ENCODE results near the gene EPHB2. TPM values are rescaled to one million over a fixed set of nuclear protein-coding genes. Genes with fewer than 3 reads are reported as not detected.

Gene EPHB2
- polyA plus RNA-seq, 2 of the 4 experiments (the other 2 are of a cell fraction): 13.0 to 35.3 TPM

GRCh38 chr1:22784317-22784716, 73.7 kb downstream of the EPHB2 start:
- no peak for FAIRE-seq
- ChIA-PET POLR2A (no interaction called here), CTCF (interaction anchor here (1.1 to 3.8 kb wide), 5 partner anchors 12 to 146 kb away, joined by 3 to 12 read pairs (median 4); no protein-coding TSS in a partner anchor)

GRCh38 chr1:22784737-22785136, 74.1 kb downstream of the EPHB2 start:
- no peak overlapping the region for H3K4me2 ChIP-seq
- peaks cover 8% of the 10 kb centered on the region; the same call in 2 of the 3 replicates for H3K4me1 ChIP-seq
- H3K27ac ChIP-seq: no peak overlapping the region
- no peaks in the 10 kb centered on the region for H3K9me3 ChIP-seq
- 95% methylated on average over 18 of the region's 27 CpGs for WGBS (ENCODE audit: missing lambda C conversion rate)
- FAIRE-seq (no peak), DNase-seq (ENCODE audit: low read depth in 1 of 2, low spot score in 1 of 2) (no peak), ATAC-seq (no peak)
- H3K4me3 ChIP-seq: no peak overlapping the region
- TF ChIP-seq CHD2 (IDR thresholded peaks at IDR 0.05; ENCODE audit: low read length, partially characterized antibody): no peak
- no peak for TF ChIP-seq RNF2 (IDR thresholded peaks at IDR 0.05; ENCODE audit: borderline replicate concordance, low read depth)
- no peak for TF ChIP-seq MYC (IDR thresholded peaks at IDR 0.05; ENCODE audit: borderline replicate concordance, low read length)
- no peak for TF ChIP-seq FOSB (CRISPR knock-in tag; IDR thresholded peaks at IDR 0.05)
- TF ChIP-seq HOXA7 (CRISPR knock-in tag; IDR thresholded peaks at IDR 0.05): no peak
- no peak for TF ChIP-seq EHF (CRISPR knock-in tag; IDR thresholded peaks at IDR 0.05)
- TF ChIP-seq ELK1 (IDR thresholded peaks at IDR 0.05; ENCODE audit: low read depth, low read length): no peak
- TF ChIP-seq POLR2A (IDR thresholded peaks at IDR 0.05; ENCODE audit: low read length): no peak
- TF ChIP-seq SMC3 (IDR thresholded peaks at IDR 0.05): no peak
- no peak for TF ChIP-seq MAX (IDR thresholded peaks at IDR 0.05)
- no peak for TF ChIP-seq EP300 (IDR thresholded peaks at IDR 0.05)
- no peak for TF ChIP-seq RFX5 (IDR thresholded peaks at IDR 0.05)
- POLR2A ChIA-PET: no interaction called here
- CTCF ChIA-PET: interaction anchor here (1.1 to 3.8 kb wide), 5 partner anchors 12 to 146 kb away, joined by 3 to 12 read pairs (median 4); no protein-coding TSS in a partner anchor

More at GRCh38 chr1:22784317-22784716, 73.7 kb downstream of the EPHB2 start:
- DNase-seq (ENCODE audit: low read depth in 1 of 2, low spot score in 1 of 2) (no peak), ATAC-seq (no peak)
- WGBS (ENCODE audit: missing lambda C conversion rate): 96% methylated on average over 18 of the region's 19 CpGs
- Histone ChIP-seq H3K4me3 (no peak overlapping the region), H3K27ac (no peak overlapping the region), H3K4me1 (peaks cover 4% of the 10 kb centered on the region; the same call in 2 of the 3 replicates), H3K4me2 (no peak overlapping the region), H3K9me3 (no peaks in the 10 kb centered on the region)
- TF ChIP-seq NR3C1 (IDR thresholded peaks at IDR 0.05) (no peak), FOSB (CRISPR knock-in tag; IDR thresholded peaks at IDR 0.05) (no peak), RARB (CRISPR knock-in tag; IDR thresholded peaks at IDR 0.05) (no peak), POLR2A (IDR thresholded peaks at IDR 0.05; ENCODE audit: low read length) (no peak), HOXA7 (CRISPR knock-in tag; IDR thresholded peaks at IDR 0.05) (no peak)

DNA sequence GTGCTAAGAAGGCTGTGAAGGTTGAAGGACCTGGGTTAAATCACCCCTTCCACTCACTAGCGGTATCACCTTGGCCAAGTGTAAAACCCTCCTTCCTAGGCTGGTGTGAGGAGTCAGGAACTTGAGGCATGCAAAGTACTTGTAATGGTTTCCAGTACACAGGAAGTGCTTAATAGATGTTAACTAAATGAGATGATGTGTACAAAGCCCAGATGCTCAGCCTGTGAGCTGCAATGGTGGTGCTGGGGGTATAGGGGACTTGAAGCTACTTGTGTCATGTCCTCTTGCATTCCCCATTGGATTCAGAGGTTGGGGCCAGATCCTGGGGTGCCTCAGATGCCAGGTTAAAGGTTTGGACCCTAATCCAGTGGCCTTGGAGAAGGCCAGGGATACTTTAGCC, 75.5 kb downstream of the EPHB2 start:
- no peak for TF ChIP-seq ZFP36 (IDR thresholded peaks at IDR 0.05; ENCODE audit: borderline replicate concordance, partially characterized antibody)
- TF ChIP-seq RFX5 (IDR thresholded peaks at IDR 0.05): no peak
- no peak for TF ChIP-seq HDAC2 (IDR thresholded peaks at IDR 0.05)
- TF ChIP-seq, protein P1, sequence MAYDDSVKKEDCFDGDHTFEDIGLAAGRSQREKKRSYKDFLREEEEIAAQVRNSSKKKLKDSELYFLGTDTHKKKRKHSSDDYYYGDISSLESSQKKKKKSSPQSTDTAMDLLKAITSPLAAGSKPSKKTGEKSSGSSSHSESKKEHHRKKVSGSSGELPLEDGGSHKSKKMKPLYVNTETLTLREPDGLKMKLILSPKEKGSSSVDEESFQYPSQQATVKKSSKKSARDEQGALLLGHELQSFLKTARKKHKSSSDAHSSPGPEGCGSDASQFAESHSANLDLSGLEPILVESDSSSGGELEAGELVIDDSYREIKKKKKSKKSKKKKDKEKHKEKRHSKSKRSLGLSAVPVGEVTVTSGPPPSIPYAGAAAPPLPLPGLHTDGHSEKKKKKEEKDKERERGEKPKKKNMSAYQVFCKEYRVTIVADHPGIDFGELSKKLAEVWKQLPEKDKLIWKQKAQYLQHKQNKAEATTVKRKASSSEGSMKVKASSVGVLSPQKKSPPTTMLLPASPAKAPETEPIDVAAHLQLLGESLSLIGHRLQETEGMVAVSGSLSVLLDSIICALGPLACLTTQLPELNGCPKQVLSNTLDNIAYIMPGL (CRISPR knock-in tag; IDR thresholded peaks at IDR 0.05; ENCODE audit: borderline replicate concordance): no peak
- TF ChIP-seq MAZ (IDR thresholded peaks at IDR 0.05; ENCODE audit: borderline replicate concordance, low read depth, low read length): no peak
- TF ChIP-seq HOXB5 (CRISPR knock-in tag; IDR thresholded peaks at IDR 0.05): no peak
- no peak for TF ChIP-seq HEYL (CRISPR knock-in tag; IDR thresholded peaks at IDR 0.05)
- no peak for TF ChIP-seq CBX8 (IDR thresholded peaks at IDR 0.05)
- TF ChIP-seq MYC (IDR thresholded peaks at IDR 0.05; ENCODE audit: borderline replicate concordance, low read length): no peak
- no peak for TF ChIP-seq CHD4 (IDR thresholded peaks at IDR 0.05; ENCODE audit: borderline replicate concordance)
- TF ChIP-seq CHD2 (IDR thresholded peaks at IDR 0.05; ENCODE audit: low read length, partially characterized antibody): no peak
- H3K27ac ChIP-seq: no peak overlapping the region
- no peak for DNase-seq (ENCODE audit: low read depth in 1 of 2, low spot score in 1 of 2)
- no peak overlapping the region for H3K4me2 ChIP-seq
- POLR2A ChIA-PET: no interaction called here
- ATAC-seq: no peak
- H3K4me3 ChIP-seq: no peak overlapping the region
- CTCF ChIA-PET: interaction anchor here (0.7 to 3.8 kb wide), 3 partner anchors 11 to 82 kb away, joined by 3 to 12 read pairs (median 7); no protein-coding TSS in a partner anchor
- H3K4me1 ChIP-seq: peaks cover 15% of the 10 kb centered on the region; the same call in 2 of the 3 replicates
- FAIRE-seq: no peak
- no peaks in the 10 kb centered on the region for H3K9me3 ChIP-seq
- WGBS (ENCODE audit: missing lambda C conversion rate): 94% methylated on average over 1 of the region's 1 CpG
